Measurements from ENCODE around the gene CCDC81.

DNA sequence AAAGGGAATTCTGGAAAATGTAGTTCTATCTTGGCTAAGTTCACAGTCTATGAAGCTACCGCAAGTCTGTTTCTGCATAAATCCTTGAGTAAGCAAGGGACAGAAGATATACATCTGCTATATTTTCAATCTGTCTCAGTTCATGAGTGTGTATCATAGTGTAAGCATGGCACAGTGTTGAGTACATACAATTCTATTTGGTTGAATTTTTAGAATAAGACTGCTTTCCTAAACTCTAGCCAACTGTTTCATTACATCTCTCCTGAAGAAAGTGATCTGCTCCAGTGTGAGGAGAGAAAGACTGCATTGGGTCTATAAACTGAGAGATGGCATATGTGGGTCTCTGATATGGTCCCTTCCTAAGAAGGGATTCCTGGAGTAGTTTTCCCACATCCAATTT, 2.6 kb upstream of the CCDC81 start:
- TF ChIP-seq CTCF (IDR thresholded peaks at IDR 0.05) (no peak), POLR2A (IDR thresholded peaks at IDR 0.05; ENCODE audit: low read length) (no peak), GATA3 (IDR thresholded peaks at IDR 0.05; ENCODE audit: borderline replicate concordance) (no peak), ZSCAN20 (CRISPR knock-in tag; IDR thresholded peaks at IDR 0.05) (no peak), MAZ (IDR thresholded peaks at IDR 0.05; ENCODE audit: borderline replicate concordance, low read depth, low read length) (no peak), NR3C1 (IDR thresholded peaks at IDR 0.05) (no peak), CBX8 (IDR thresholded peaks at IDR 0.05) (no peak)
